HG03066 (cell line): Measurements from ENCODE around the gene PBLD.

Experiments used
- ATAC-seq: cut with Tn5 transposase; IDR thresholded peaks from one replicate; pipeline ENCODE4 v1.9.1; 2021; ENCODE audit warnings: low read depth; ENCODE audit not compliant: unreplicated experiment

The PBLD gene

DNA sequence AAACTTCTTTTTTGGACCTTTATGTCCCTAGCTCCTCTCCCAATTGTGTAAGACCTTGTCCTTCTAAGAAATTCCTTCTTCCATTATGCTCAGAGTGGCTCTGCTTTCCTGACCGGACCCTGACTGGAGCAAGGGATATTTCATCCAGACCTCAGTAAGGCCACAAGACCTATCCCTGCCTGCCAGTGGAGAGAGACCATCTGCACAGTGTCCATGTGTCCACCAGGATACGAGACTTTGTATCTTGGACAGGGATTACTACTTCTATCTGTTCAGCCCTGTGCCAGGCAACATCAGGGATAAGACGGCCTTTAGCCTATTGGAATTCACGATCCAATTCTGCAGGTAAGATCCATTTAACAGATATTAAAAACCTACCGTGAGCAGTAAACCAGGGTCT is 93.7 kb downstream of the PBLD start:
- ATAC-seq = no peak

DNA sequence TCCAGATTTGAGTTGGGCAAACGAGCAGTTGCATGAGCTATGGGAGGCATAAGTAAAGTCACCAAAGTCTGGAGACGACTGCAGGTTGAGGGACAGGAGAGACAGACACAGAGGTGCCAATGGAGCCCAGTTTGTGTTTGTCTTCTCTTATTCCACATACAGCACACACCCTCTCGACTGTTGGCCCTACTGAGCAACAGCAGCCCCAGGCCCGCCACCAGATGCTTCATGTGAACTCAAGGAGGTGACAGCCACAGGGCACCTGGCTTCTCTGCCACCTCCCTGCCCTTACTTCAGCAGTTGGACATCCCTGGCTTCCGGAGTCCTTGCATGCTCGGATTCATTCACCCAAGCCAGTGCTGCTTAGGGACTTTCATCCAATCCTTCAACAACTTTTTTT is 94.4 kb downstream of the PBLD start:
- ATAC-seq = no peak

DNA sequence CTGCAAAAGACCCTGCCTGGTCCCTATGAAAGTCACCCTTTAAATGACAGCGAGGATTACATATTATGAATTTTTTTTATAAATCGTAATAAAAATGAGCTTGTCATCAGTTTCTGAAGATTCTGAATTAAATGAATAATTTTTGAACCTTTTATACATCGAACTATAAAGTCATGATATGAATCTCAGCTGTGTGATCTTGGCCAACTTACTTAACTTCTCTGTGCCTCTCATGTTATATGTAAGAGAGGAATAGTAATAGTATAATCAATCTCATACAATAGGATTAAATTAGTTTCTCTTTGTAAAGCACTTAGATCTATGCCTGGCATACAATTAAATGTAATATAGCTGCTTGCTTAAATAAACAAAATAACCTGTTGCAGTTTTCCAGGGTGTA is 95.6 kb downstream of the PBLD start:
- no peak for ATAC-seq

DNA sequence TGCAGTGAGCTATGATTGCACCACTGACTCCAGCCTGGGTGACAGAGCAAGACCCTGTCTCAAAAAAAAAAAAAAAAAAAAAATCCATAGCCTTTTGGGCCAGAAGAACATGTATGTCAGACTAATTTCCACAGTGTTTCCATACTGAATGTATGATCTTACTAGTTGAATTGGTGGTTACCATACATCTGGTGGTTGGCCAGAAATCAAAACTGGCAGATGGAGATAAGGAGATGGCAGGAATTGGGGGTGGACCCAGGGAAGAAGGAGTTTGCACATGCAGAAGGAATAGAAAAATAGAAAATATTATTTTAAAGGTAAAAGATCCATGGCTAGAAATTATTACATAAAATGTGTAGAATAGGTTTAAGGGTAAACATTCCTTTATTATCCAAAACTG is 97.1 kb downstream of the PBLD start:
- ATAC-seq = no peak

DNA sequence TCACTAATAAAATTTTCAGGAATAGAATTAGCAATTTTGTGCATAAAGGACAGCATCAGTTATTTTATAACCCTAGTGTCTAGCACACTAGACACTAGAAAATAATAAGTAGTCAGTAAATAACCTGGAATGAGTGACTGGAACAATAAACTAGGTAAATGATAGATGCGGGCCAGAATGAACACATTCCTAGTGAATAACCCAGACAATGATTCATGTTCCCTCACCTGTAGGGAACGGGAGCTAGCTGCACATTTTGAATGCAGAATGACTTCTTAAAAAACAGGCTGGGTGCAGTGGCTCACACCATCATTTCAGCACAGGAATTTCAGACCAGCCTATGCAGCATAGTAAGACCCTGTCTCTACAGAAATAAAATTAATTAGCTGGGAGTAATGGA is 97.6 kb downstream of the PBLD start:
- no peak for ATAC-seq

DNA sequence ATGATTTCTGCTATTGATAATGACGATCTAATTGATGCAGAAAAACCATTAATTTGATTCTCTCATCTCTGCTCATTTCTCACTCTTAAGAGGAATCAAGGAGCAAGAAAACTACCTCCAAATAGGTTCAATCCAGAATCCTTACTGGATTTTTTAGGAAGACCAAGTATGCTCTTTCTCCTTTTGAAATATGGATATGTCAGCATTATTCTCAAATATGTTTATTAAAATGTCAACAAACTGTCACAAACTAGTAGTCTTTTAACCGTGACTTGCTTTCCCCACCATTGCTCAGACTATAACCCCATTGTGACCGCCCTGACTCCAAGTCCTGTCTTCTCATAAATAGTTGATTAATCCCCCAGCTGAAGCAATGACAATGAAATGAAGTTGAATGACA is 99.7 kb downstream of the PBLD start:
- no peak for ATAC-seq
